PFSK-1 (cell line): ENCODE results near the gene UBE2J1.

ENCODE experiments used
- FOXP2 ChIP-seq: optimal IDR thresholded peaks from 2 replicates; pipeline ENCODE3; 2011; ENCODE audit warnings: borderline replicate concordance, control low read depth, inconsistent platforms; ENCODE audit not compliant: insufficient read depth; ENCODE audit errors: extremely low read length, extremely low read depth
- POLR2AphosphoS5 ChIP-seq: IDR thresholded peaks from 2 replicates; pipeline ENCODE4 v1.6.1; 2012; ENCODE audit warnings: low read depth, mild to moderate bottlenecking, control low read depth, low read length, moderate library complexity
- REST ChIP-seq, 2 experiments: IDR thresholded peaks; 2 replicates each; pipeline versions ENCODE4 v1.6.1 to v1.8.0; 2011 to 2012; ENCODE audit warnings: low read depth in 2 of 2, low read length in 2 of 2, control low read depth in 1 of 2, inconsistent platforms in 1 of 2, mild to moderate bottlenecking in 1 of 2, moderate library complexity in 1 of 2; ENCODE audit not compliant: insufficient read depth in 1 of 2
- SIN3A ChIP-seq: IDR thresholded peaks from 2 replicates; pipeline ENCODE4 v1.6.1; 2012; ENCODE audit warnings: mild to moderate bottlenecking, low read length, moderate library complexity, borderline replicate concordance; ENCODE audit not compliant: insufficient read depth
- TAF1 ChIP-seq: IDR thresholded peaks from 2 replicates; pipeline ENCODE4 v1.6.1; 2012; ENCODE audit warnings: low read length, control low read depth, borderline replicate concordance; ENCODE audit not compliant: insufficient read depth

The UBE2J1 gene

DNA sequence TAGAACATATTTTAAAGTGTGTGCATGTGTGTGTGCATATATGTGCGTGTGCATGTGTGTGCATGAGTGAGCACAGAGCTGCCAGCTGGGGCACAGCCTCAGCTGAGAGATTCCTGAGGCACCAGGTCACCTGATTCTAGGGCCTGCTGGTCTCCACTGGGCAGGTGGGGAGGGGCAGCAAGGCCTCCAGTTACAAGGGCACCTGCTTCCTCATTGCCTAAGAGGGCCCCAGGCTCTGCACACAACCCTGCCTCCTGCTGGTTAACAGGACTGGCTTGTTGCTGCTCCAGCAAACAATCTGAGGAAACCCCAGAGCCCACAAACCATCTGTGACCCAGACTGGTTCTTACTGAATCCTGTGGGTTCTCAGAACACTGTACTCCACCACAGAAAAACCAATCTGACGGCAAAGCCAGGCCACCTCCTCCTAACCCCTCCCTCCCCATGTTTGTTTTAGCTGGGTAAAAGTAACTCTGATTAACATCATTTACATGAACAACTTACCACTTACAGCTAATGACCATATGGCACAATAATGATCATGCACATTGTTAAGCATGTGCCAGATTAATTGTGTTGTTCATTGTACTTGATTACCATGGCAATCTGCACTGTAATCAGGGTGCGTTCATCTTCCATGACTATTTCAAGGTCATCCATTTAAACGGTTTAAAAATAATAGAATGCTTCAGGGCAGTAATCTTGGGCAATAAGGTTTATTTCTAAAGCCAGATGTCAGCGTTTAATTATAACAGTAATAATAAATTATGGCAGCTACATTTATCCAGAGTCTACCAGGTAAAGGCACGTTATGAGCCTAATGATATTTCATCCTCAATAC is 23.1 kb upstream of the UBE2J1 start:
- TF ChIP-seq FOXP2 (no peak), TAF1 (no peak), REST (IDR thresholded peaks at IDR 0.05; ENCODE audit: insufficient read depth in 1 of 2, low read depth in 2 of 2, low read length in 2 of 2) (no peak), POLR2AphosphoS5 (no peak), SIN3A (no peak)

DNA sequence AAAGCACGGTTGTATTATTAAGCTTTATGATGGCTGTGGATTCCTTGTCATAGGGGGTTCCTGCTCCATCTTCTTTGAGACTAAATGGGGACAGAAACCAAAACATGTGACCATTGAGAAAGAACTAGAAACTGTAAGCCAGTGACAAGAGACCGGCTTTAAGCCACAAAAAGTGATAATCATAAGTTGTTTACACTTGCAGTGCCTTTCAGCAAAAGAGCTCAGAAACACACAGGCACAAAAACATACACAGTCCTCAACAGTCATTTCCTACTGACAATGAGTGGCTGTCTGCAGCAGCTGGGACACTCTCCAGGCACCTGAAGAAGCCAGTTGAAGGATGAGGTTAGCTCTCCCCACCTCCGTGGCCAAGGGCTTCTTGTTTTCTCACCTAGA is 20.0 kb upstream of the UBE2J1 start:
- no peak for TF ChIP-seq FOXP2

DNA sequence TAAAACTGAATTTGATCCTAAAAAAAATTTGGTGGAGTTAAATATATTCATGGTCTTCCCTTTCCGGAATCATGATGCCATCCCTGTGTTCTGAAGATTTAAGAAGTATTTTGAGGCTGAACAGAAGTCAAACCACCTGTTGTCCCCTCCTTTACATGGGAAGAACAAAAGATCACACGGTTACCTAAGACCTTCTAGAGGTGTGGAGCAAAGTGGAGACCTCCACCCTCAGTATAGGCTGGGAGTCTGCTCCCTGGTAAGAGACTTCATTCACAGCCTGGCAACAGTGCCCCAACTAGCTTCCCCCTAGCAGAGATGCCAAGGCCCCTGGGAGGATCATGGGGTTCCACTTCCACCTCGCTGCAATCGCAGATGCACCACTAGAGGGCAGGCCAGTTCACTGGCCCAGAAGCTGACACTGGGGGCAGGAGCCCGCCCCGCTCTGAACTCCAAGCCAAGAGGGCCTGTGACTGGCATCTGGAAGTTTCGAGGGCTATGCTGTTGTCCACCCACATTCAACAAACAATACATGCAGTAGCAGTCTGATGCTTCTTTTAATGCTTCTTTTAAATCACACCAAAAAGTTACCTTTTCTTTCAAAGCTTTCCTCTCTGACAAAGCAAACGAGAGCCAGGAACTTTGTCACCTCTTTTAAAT is 19.5 kb upstream of the UBE2J1 start:
- TF ChIP-seq FOXP2 (no peak), TAF1 (no peak), REST (IDR thresholded peaks at IDR 0.05; ENCODE audit: insufficient read depth in 1 of 2, low read depth in 2 of 2, low read length in 2 of 2) (no peak), POLR2AphosphoS5 (no peak), SIN3A (no peak)

DNA sequence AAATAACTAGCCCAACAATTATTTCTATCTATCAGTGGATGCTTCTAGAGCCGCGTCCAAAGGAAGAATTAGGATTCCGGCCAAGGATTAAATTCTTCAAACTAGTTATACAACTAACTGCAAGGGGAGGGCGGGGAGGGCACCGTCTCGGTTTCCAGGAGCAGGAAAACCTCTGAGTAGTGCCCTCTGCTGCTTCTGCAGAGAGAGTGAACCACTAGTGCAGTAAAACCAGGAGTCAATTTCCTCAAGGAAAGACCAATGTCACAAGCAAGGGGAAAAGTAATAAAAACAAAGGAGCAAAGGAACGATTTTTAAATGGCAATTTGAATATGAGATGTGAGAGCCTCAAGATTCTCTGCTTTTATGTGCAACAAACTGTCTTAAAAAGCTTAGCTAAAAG is 16.5 kb upstream of the UBE2J1 start:
- TF ChIP-seq TAF1 = no peak
- TF ChIP-seq POLR2AphosphoS5 = no peak
- no peak for TF ChIP-seq FOXP2
- no peak for TF ChIP-seq REST (IDR thresholded peaks at IDR 0.05; ENCODE audit: insufficient read depth in 1 of 2, low read depth in 2 of 2, low read length in 2 of 2)
- no peak for TF ChIP-seq SIN3A

DNA sequence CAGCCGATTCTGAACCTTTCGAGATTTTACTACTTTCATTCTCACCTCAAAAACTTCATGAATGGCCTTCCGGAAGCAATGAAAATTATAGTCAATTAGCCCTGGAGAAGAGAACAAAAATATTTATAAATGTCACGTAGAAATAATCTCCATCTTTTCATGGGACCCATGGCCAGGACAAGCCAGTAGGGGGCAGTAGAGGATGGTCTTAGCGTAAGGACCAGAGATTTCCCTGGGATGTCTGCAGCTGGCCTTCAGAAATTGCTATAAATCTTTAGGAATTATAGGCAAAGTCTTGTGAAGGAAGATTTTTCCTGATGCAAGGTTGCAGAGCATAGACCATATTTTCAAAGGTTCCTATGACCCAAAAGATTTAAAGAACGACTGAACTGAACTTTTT is 15.6 kb upstream of the UBE2J1 start:
- TF ChIP-seq FOXP2 = no peak
- no peak for TF ChIP-seq REST (IDR thresholded peaks at IDR 0.05; ENCODE audit: insufficient read depth in 1 of 2, low read depth in 2 of 2, low read length in 2 of 2)
- no peak for TF ChIP-seq TAF1
- no peak for TF ChIP-seq SIN3A
- no peak for TF ChIP-seq POLR2AphosphoS5
